HG03565 (cell line): ENCODE results near the gene TP53I11.

ENCODE experiments used
- ATAC-seq: cut with Tn5 transposase; IDR thresholded peaks from one replicate; pipeline ENCODE4 v1.9.1; 2021; ENCODE audit warnings: mild to moderate bottlenecking, moderate library complexity; ENCODE audit not compliant: unreplicated experiment

The TP53I11 gene

GRCh38 chr11:44941259-44942021, 9.2 kb downstream of the TP53I11 start:
- ATAC-seq = no peak

- no peak for ATAC-seq
Measured at GRCh38 chr11:44940835-44941234, 9.8 kb downstream of the TP53I11 start.

- no peak for ATAC-seq
Measured at GRCh38 chr11:44940404-44940803, 10.3 kb downstream of the TP53I11 start.

GRCh38 chr11:44939673-44940395, 10.8 kb downstream of the TP53I11 start:
- ATAC-seq = no peak

GRCh38 chr11:44938066-44938691, 12.5 kb downstream of the TP53I11 start:
- ATAC-seq = no peak

GRCh38 chr11:44936951-44937543, 13.6 kb downstream of the TP53I11 start:
- ATAC-seq = no peak

GRCh38 chr11:44936525-44936924, 14.2 kb downstream of the TP53I11 start:
- ATAC-seq = peak; percentile 41

- ATAC-seq = no peak
Measured at GRCh38 chr11:44934735-44935250, 15.9 kb downstream of the TP53I11 start.

GRCh38 chr11:44934110-44934509, 16.6 kb downstream of the TP53I11 start:
- ATAC-seq = no peak

GRCh38 chr11:44931466-44931865, 19.2 kb downstream of the TP53I11 start:
- ATAC-seq = no peak

- ATAC-seq = no peak
Measured at GRCh38 chr11:44930588-44931302, 19.9 kb downstream of the TP53I11 start.

GRCh38 chr11:44928816-44929215, 21.9 kb downstream of the TP53I11 start:
- no peak for ATAC-seq

GRCh38 chr11:44928144-44928543, 22.5 kb downstream of the TP53I11 start:
- no peak for ATAC-seq

- no peak for ATAC-seq
Measured at GRCh38 chr11:44927174-44927661, 23.5 kb downstream of the TP53I11 start.

- ATAC-seq = no peak
Measured at GRCh38 chr11:44926036-44926435, 24.6 kb downstream of the TP53I11 start.

- ATAC-seq = no peak
Measured at GRCh38 chr11:44923806-44924205, 26.9 kb downstream of the TP53I11 start.

- ATAC-seq = no peak
Measured at GRCh38 chr11:44923115-44923514, 27.6 kb downstream of the TP53I11 start.

GRCh38 chr11:44920451-44920850, 30.2 kb downstream of the TP53I11 start:
- ATAC-seq = no peak

GRCh38 chr11:44917741-44918140, 32.9 kb downstream of the TP53I11 start:
- no peak for ATAC-seq

GRCh38 chr11:44916801-44917385, 33.8 kb downstream of the TP53I11 start:
- ATAC-seq = no peak
